IMR-90 (cell line): ENCODE measurements around the gene CALN1. TPM values are rescaled to one million over a fixed set of nuclear protein-coding genes. Genes with fewer than 3 reads are reported as not detected.

ENCODE experiments used
- ATAC-seq: fragments of 200-7000 bp; cut with Tn5 transposase; 2 replicates; pipeline ENCODE4 v1.9.1; 2020; ENCODE audit warnings: low read depth, mild to moderate bottlenecking, moderate library complexity
- BruUV-seq: library from RNA; stranded (reverse); fragments of 400-500 nt; replicated peaks from 2 replicates; lab custom pipeline; 2021; lab: Mats Ljungman, UMichigan
- CTCF ChIA-PET: fragments of 300-600 bp; formaldehyde crosslinking; extraction: SDS; loops from one replicate; lab custom pipeline; 2021; ENCODE audit warnings: antibody characterized with exemption; lab: Yijun Ruan, JAX
- POLR2A ChIA-PET: fragments of 300-600 bp; sonication (Branson Sonifier 250); formaldehyde crosslinking; loops from one replicate; lab custom pipeline; 2022; ENCODE audit warnings: antibody characterized with exemption; ENCODE audit not compliant: unreplicated experiment; lab: Charles Lee
- DNase-seq: peaks from one replicate; pipeline ENCODE4 v3.0.0; 2013
- H2AFZ ChIP-seq: replicated peaks from 2 replicates; pipeline ENCODE3; 2013; ENCODE audit warnings: low read length, mild to moderate bottlenecking; ENCODE audit not compliant: poor library complexity
- H2AK5ac ChIP-seq: 2 replicates; pipeline ENCODE4 v1.6.1; 2013; ENCODE audit warnings: low read depth, low read length, inconsistent platforms
- H2AK9ac ChIP-seq: replicated peaks from 2 replicates; pipeline ENCODE3; 2013; ENCODE audit warnings: mild to moderate bottlenecking, low read depth, low read length, moderate library complexity; ENCODE audit not compliant: poor library complexity
- H2BK120ac ChIP-seq: 2 replicates; pipeline ENCODE4 v1.6.1; 2013; ENCODE audit warnings: low read depth, low read length, inconsistent platforms
- H2BK15ac ChIP-seq: 3 replicates; pipeline ENCODE4 v1.6.1; 2013; ENCODE audit warnings: low read depth, low read length, inconsistent platforms
- H2BK20ac ChIP-seq: 2 replicates; pipeline ENCODE4 v1.6.1; 2013; ENCODE audit warnings: low read depth, mild to moderate bottlenecking, inconsistent platforms, low read length, moderate library complexity
- H2BK5ac ChIP-seq: 2 replicates; pipeline ENCODE4 v1.6.1; 2013; ENCODE audit warnings: mild to moderate bottlenecking, low read depth, low read length, inconsistent platforms; ENCODE audit not compliant: poor library complexity, severe bottlenecking
- H3K14ac ChIP-seq: replicated peaks from 2 replicates; pipeline ENCODE4 v1.6.1; 2013; ENCODE audit warnings: low read depth, low read length, inconsistent platforms
- H3K18ac ChIP-seq: 2 replicates; pipeline ENCODE4 v1.6.1; 2013; ENCODE audit warnings: low read depth, low read length, control low read depth
- H3K23ac ChIP-seq: 2 replicates; pipeline ENCODE4 v1.6.1; 2013; ENCODE audit warnings: low read depth, low read length, inconsistent platforms
- H3K27ac ChIP-seq: 2 replicates; pipeline ENCODE4 v1.5.1; 2013; ENCODE audit warnings: mild to moderate bottlenecking, control low read depth, low read length; ENCODE audit not compliant: insufficient read depth
- H3K27me3 ChIP-seq: 2 replicates; pipeline ENCODE4 v1.6.1; 2013; ENCODE audit warnings: low read length; ENCODE audit not compliant: control insufficient read depth, insufficient read depth
- H3K36me3 ChIP-seq: 2 replicates; pipeline ENCODE4 v1.6.1; 2013; ENCODE audit warnings: low read length, mixed read lengths; ENCODE audit not compliant: control insufficient read depth, insufficient read depth
- H3K4ac ChIP-seq: 2 replicates; pipeline ENCODE4 v1.6.1; 2013; ENCODE audit warnings: low read depth, low read length, inconsistent platforms
- H3K4me1 ChIP-seq: 2 replicates; pipeline ENCODE4 v1.6.1; 2013; ENCODE audit warnings: low read length, mixed read lengths; ENCODE audit not compliant: control insufficient read depth, insufficient read depth
- H3K4me2 ChIP-seq: 2 replicates; pipeline ENCODE4 v1.6.1; 2013; ENCODE audit warnings: low read depth, mild to moderate bottlenecking, control low read depth, low read length, moderate library complexity
- H3K4me3 ChIP-seq: 2 replicates; pipeline ENCODE4 v1.5.1; 2013; ENCODE audit warnings: low read depth, mild to moderate bottlenecking, control low read depth, low read length, moderate library complexity; ENCODE audit not compliant: insufficient read depth
- H3K56ac ChIP-seq: 2 replicates; pipeline ENCODE4 v1.6.1; 2013; ENCODE audit warnings: low read length, inconsistent platforms; ENCODE audit not compliant: insufficient read depth; ENCODE audit errors: extremely low read depth
- H3K79me1 ChIP-seq, 2 experiments: 2 replicates each; pipeline ENCODE4 v1.6.1; 2013; ENCODE audit warnings: low read length in 2 of 2, inconsistent platforms in 1 of 2, low read depth in 1 of 2
- H3K9ac ChIP-seq: 2 replicates; pipeline ENCODE4 v1.6.1; 2013; ENCODE audit warnings: low read depth, low read length, control low read depth
- H3K9me1 ChIP-seq: 2 replicates; pipeline ENCODE4 v1.6.1; 2013; ENCODE audit warnings: low read length, inconsistent platforms; ENCODE audit not compliant: insufficient read depth
- H3K9me3 ChIP-seq: 2 replicates; pipeline ENCODE4 v1.6.1; 2013; ENCODE audit warnings: low read length; ENCODE audit not compliant: control insufficient read depth, insufficient read depth
- H4K20me1 ChIP-seq: 2 replicates; pipeline ENCODE4 v1.6.1; 2013; ENCODE audit warnings: low read length, inconsistent platforms; ENCODE audit not compliant: insufficient read depth
- H4K5ac ChIP-seq: 2 replicates; pipeline ENCODE4 v1.6.1; 2013; ENCODE audit warnings: mild to moderate bottlenecking, low read depth, low read length, control low read depth
- H4K8ac ChIP-seq, 2 experiments: 2 replicates each; pipeline ENCODE4 v1.6.1; 2013; ENCODE audit warnings: low read depth in 2 of 2, low read length in 2 of 2, control low read depth in 1 of 2, inconsistent platforms in 1 of 2
- H4K91ac ChIP-seq: 2 replicates; pipeline ENCODE4 v1.6.1; 2013; ENCODE audit warnings: low read depth, low read length, inconsistent platforms; ENCODE audit not compliant: insufficient read depth
- BHLHE40 ChIP-seq: fragments of 150-350 bp; IDR thresholded peaks from 2 replicates; pipeline ENCODE4 v1.6.1; 2016; ENCODE audit warnings: mild to moderate bottlenecking, low read depth, low read length
- CHD1 ChIP-seq: IDR thresholded peaks from 2 replicates; pipeline ENCODE4 v1.6.1; 2012; ENCODE audit warnings: low read depth, low read length, improper control_type of control experiment
- MAFK ChIP-seq: IDR thresholded peaks from 2 replicates; pipeline ENCODE4 v1.6.1; 2012; ENCODE audit warnings: low read depth, low read length, improper control_type of control experiment
- MAZ ChIP-seq: IDR thresholded peaks from 2 replicates; pipeline ENCODE4 v1.6.1; 2012; ENCODE audit warnings: low read depth, mild to moderate bottlenecking, low read length, improper control_type of control experiment, moderate library complexity, borderline replicate concordance
- NFE2L2 ChIP-seq: fragments of 150-350 bp; IDR thresholded peaks from 2 replicates; pipeline ENCODE4 v1.6.1; 2016; ENCODE audit warnings: low read depth, mild to moderate bottlenecking, low read length
- RAD21 ChIP-seq: IDR thresholded peaks from 2 replicates; pipeline ENCODE4 v1.6.1; 2012; ENCODE audit warnings: low read length, improper control_type of control experiment
- RFX5 ChIP-seq: IDR thresholded peaks from 2 replicates; pipeline ENCODE4 v1.8.0; 2012; ENCODE audit warnings: low read depth, mild to moderate bottlenecking, low read length, moderate library complexity
- WGBS, 2 experiments: methylation state at CpG; one replicate each; pipeline versions ENCODE4 v1.1.5 to v1.1.7; 2013; ENCODE audit warnings: missing lambda C conversion rate in 2 of 2; ENCODE audit not compliant: insufficient read length in 1 of 2; ENCODE audit errors: extremely low coverage in 2 of 2; 5-methylcytosine and 5-hydroxymethylcytosine counted together
- dilution Hi-C: fragments of 300-500 bp; cut with HindIII; formaldehyde crosslinking; loops from one replicate; pipeline ENCODE4 v1.14.3; 2018; ENCODE audit warnings: low sequenced_read_pairs; ENCODE audit not compliant: unreplicated experiment
- in situ Hi-C: fragments of 300-500 bp; cut with MboI; formaldehyde crosslinking; loops from 3 replicates; pipeline ENCODE4 v1.14.3; 2019; ENCODE audit warnings: low sequenced_read_pairs, inconsistent platforms, mixed read lengths
- intact Hi-C: fragments of 100-400 bp; cut with micrococcal nuclease; formaldehyde crosslinking; loops from 2 replicates; pipeline ENCODE4 v1.10.0; 2022
- polyA plus RNA-seq, 3 experiments: library from polyadenylated mRNA; depleted of rRNA; stranded (reverse); fragments of >200 nt; gene quantifications; 2 replicates each; pipeline ENCODE4 v1.2.3, GENCODE V29; 2012; ENCODE audit warnings: low replicate concordance in 1 of 3
- total RNA-seq: library from RNA; depleted of rRNA; stranded (reverse); fragments of >200 nt; gene quantifications from 2 replicates; pipeline ENCODE4 v1.2.3, GENCODE V29; 2012

CALN1 gene
- total and polyA plus RNA-seq, 2 of the 4 experiments (the other 2 are of a cell fraction), result not detected

DNA sequence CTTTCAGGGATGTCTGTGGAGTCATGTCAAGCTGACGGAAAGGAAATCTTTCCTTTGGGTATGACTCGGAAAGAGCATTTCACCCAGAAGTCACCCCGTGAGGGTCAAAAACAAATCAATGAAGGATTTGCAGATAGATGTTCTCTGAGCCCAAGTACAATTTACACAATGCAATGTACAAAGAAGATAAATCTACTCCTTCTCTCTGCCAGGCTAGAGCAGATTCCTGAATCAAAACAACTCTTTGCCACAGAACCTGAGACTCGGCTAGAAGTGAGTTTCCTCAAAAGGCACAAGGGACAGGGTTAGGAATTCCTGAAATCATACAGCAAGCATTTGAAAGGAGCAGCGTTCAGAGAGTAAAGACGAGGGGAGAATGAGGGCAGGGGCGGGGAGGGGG, 34.0 kb upstream of the CALN1 start:
- dilution Hi-C loops (no loop called here), intact Hi-C loops (no loop called here), in situ Hi-C loops (no loop called here)
- Histone ChIP-seq H3K23ac (no peak overlapping the region), H2BK120ac (no peak overlapping the region), H2AK9ac (no peak overlapping the region), H2BK20ac (no peak overlapping the region), H2BK5ac (no peak overlapping the region), H3K27ac (no peak overlapping the region), H4K8ac (no peak overlapping the region), H2BK15ac (no peak overlapping the region), H4K20me1 (no peaks in the 10 kb centered on the region), H3K4me2 (no peak overlapping the region), H3K4ac (no peak overlapping the region), H4K91ac (no peak overlapping the region), H3K27me3 (no peaks in the 10 kb centered on the region), H2AK5ac (no peak overlapping the region), H4K5ac (no peak overlapping the region), H3K9me3 (peaks cover 9% of the 10 kb centered on the region), H3K9me1 (no peaks in the 10 kb centered on the region), H3K36me3 (no peaks in the 10 kb centered on the region), H3K9ac (no peak overlapping the region), H3K4me1 (no peaks in the 10 kb centered on the region), H3K56ac (no peak overlapping the region), H3K14ac (no peak overlapping the region), H3K79me1 (no peaks in the 10 kb centered on the region), H3K4me3 (no peak overlapping the region), H2AFZ (no peak overlapping the region), H3K18ac (no peak overlapping the region)
- ATAC-seq (no peak), DNase-seq (no peak)
- TF ChIP-seq RFX5 (no peak), RAD21 (no peak), NFE2L2 (no peak), MAFK (no peak), MAZ (no peak), BHLHE40 (no peak), CHD1 (no peak)
- no TSS peak for BruUV-seq
- CTCF ChIA-PET, result no interaction called here
- no CpG with 5 or more reads among the region's 7 CpGs for WGBS, 2 experiments
- POLR2A ChIA-PET, result no interaction called here
